Thyroid gland (tissue), 4 donors: ENCODE measurements around the gene ADAMTS20. TPM values are rescaled to one million over a fixed set of nuclear protein-coding genes. Genes with fewer than 3 reads are reported as not detected.
"Not testable (repeated sequence)": the region's sequence is repeated elsewhere in the genome, so short reads cannot be mapped to it uniquely, and the experiment has no call there.

Source experiments
- DNase-seq, 2 donors: peaks; one replicate each; pipeline ENCODE4 v3.0.0-alpha.2; 2019
- H3K27ac ChIP-seq, 3 donors: fragments of 200-600 bp; sonication (generic); 1 replicate in 2 of 3; 2 replicates in 1 of 3; pipeline ENCODE4 v1.5.1; 2016 to 2019; ENCODE audit warnings: mild to moderate bottlenecking in 1 of 3, moderate library complexity in 1 of 3
- H3K27me3 ChIP-seq: fragments of 200-600 bp; sonication (generic); one replicate; pipeline ENCODE4 v1.5.1; 2019
- H3K36me3 ChIP-seq, 2 donors: fragments of 200-600 bp; sonication (generic); one replicate each; pipeline ENCODE4 v1.5.1; 2016 to 2019
- H3K4me1 ChIP-seq, 2 donors: fragments of 200-600 bp; sonication (generic); one replicate each; pipeline ENCODE4 v1.5.1; 2017 to 2019
- H3K4me3 ChIP-seq, 3 donors: fragments of 200-600 bp; sonication (generic); replicated peaks in 1 of 3; 1 replicate in 2 of 3; 2 replicates in 1 of 3; pipeline ENCODE4 v1.5.1; 2016; ENCODE audit warnings: mild to moderate bottlenecking in 1 of 3
- H3K9me3 ChIP-seq: fragments of 200-600 bp; sonication (generic); one replicate; pipeline ENCODE4 v1.5.1; 2017
- POLR2A ChIP-seq, 2 donors: fragments of 450-650 bp; IDR thresholded peaks; one replicate each; pipeline ENCODE4 v1.6.1; 2017; ENCODE audit warnings: antibody characterized with exemption in 2 of 2, mild to moderate bottlenecking in 2 of 2, moderate library complexity in 1 of 2
- WGBS, 2 donors: methylation state at CpG; one replicate each; pipeline ENCODE4 v1.1.5; 2017; 5-methylcytosine and 5-hydroxymethylcytosine counted together
- intact Hi-C: fragments of 100-400 bp; cut with DNase I; formaldehyde crosslinking; loops from one replicate; pipeline ENCODE4 v1.15.1; 2023
- total RNA-seq, 4 donors: library from RNA; depleted of rRNA; stranded (reverse); fragments of >200 nt; gene quantifications; one replicate each; pipeline ENCODE4 v1.2.3, GENCODE V29; 2016
- TF ChIP-seq, protein P1 (sequence below), 6 experiments: fragments of 200-600 bp in 3 of 6; fragments of 450-650 bp in 3 of 6; sonication (generic) in 3 of 6; IDR thresholded peaks; one replicate each; pipeline ENCODE4 v1.5.1; 2016 to 2019; ENCODE audit warnings: antibody characterized with exemption in 6 of 6, mild to moderate bottlenecking in 2 of 6, inconsistent platforms in 1 of 6, moderate library complexity in 1 of 6

Gene ADAMTS20
- total RNA-seq, 4 donors from 2014 or later = 0.11 TPM; not detected in 3

DNA sequence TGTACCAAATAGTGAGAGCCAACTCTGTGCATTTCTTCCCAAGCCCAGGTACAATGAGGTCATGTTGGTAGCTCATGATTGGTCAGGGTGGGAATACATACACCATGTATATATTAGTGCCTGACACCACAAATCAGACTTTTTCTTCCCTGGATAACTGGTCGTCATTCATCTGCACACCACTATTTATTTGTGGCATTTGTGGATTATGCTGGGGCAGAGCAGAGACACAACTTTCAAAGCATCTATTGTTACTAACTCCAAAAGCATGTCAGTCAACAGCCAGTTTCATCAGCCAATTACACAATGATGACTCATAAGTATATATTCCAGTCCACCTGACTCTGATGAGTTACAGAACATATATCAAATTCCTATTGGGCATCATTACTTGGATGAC is 181.7 kb downstream of the ADAMTS20 start:
- intact Hi-C loops = no loop called here
- Histone ChIP-seq H3K9me3 (no peaks in the 10 kb centered on the region), H3K4me1 (no peaks in the 10 kb centered on the region), H3K4me3 (no peak overlapping the region), H3K27ac (no peak overlapping the region), H3K27me3 (no peaks in the 10 kb centered on the region), H3K36me3 (no peaks in the 10 kb centered on the region)
- no peak for DNase-seq
- 95 to 96% methylated on average over 1 of the region's 1 CpG for WGBS, 2 donors
- TF ChIP-seq POLR2A (IDR thresholded peaks at IDR 0.05) = no peak
- TF ChIP-seq, protein P1, sequence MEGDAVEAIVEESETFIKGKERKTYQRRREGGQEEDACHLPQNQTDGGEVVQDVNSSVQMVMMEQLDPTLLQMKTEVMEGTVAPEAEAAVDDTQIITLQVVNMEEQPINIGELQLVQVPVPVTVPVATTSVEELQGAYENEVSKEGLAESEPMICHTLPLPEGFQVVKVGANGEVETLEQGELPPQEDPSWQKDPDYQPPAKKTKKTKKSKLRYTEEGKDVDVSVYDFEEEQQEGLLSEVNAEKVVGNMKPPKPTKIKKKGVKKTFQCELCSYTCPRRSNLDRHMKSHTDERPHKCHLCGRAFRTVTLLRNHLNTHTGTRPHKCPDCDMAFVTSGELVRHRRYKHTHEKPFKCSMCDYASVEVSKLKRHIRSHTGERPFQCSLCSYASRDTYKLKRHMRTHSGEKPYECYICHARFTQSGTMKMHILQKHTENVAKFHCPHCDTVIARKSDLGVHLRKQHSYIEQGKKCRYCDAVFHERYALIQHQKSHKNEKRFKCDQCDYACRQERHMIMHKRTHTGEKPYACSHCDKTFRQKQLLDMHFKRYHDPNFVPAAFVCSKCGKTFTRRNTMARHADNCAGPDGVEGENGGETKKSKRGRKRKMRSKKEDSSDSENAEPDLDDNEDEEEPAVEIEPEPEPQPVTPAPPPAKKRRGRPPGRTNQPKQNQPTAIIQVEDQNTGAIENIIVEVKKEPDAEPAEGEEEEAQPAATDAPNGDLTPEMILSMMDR (IDR thresholded peaks at IDR 0.05) = no peak

DNA sequence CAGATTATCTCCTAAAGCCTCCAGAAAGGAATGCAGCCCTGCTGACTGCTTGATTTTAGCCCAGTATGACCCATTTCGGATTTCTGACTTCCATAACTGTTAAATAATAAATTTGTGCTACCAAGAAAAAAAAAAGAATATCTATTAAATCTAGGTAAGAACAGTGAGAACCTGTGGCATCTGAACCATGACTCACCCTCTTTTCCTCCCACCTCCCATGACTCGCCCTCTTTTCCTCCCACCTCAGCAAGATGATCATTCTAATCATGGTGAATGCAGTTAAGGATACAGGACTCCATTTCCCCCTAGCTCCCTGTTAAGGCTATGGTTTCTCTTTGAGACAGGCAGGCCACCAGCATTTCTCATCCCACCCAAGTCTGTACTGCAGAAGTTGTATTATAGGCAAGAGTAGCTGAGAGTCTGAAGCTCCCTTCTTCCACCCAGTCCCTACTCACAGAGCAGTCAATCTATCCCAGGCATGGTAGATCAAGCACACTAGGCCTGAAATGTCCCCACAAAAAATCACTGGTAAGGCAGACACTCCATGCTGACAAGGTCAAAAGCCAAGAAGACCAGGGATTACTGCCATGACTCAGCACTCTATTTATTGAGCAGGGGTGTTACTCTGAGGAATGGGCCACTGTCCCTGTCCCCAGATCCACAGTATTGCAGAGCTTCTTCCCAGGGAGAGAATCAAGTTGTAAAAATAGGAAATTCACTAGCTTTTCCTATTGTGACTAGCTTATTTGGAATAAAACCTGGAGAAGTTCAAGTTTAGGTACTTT is 188.9 kb downstream of the ADAMTS20 start:
- TF ChIP-seq POLR2A (IDR thresholded peaks at IDR 0.05) = no peak
- TF ChIP-seq, protein P1 (IDR thresholded peaks at IDR 0.05) = no peak
- WGBS, 2 donors = 74 to 76% methylated on average over 2 of the region's 2 CpGs
- intact Hi-C loops = no loop called here
- no peaks in the 10 kb centered on the region for H3K27me3 ChIP-seq
- H3K9me3 ChIP-seq = no peaks in the 10 kb centered on the region
- H3K36me3 ChIP-seq = no peaks in the 10 kb centered on the region
- no peaks in the 10 kb centered on the region for H3K4me1 ChIP-seq
- DNase-seq = no peak
- H3K27ac ChIP-seq = no peak overlapping the region
- no peak overlapping the region for H3K4me3 ChIP-seq

DNA sequence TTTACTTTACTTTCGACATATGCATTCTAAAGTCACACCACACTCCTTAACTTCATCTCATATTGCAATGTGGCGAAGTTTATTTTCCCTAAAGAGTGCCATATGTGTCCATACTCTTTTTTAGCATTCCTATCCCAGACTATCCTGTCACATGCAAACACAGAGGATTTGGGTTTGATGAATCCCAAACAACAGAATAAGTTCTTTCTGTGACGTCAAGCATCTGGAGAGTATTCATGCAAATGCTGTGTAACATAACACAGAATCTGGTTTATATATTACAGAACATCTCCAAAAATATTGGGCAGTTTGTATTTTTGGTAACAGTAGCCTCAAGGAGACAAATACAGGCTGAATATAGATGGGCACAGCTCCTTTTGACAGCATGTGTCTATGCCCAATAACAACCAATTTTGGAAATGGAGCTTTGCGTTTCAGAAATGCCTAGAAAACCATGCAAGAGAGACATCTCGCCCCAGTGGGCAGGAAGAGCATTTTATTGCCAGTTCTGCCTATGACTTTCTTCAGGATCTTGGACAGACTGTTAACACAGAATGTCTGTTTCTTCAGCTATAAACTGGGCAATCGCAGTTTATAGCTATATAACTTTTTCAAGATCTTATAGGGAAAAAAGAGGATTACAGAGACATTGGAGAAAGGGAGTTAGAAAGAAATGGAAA is 190.8 kb downstream of the ADAMTS20 start:
- WGBS, 2 donors = 78 to 82% methylated on average over 6 of the region's 6 CpGs

DNA sequence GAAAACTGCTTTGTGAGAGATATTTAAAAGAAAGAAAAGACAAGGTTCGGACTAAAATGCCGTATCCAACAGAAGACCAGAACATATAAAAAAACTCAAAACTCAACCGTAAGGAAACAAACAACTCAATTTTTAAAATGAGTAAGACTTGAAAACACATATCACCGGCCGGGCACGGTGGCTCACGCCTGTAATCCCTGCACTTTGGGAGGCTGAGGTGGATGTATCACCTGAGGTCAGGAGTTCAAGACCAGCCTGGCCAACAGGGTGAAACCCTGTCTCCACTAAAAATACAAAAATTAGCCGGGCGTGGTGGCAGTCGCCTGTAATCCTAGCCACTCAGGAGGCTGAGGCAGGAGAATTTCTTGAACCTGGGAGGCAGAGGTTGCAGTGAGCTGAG is 192.0 kb downstream of the ADAMTS20 start:
- DNase-seq, intact Hi-C loops, H3K4me1 ChIP-seq, H3K36me3 ChIP-seq, H3K9me3 ChIP-seq, H3K27me3 ChIP-seq, H3K4me3 ChIP-seq, H3K27ac ChIP-seq: not testable (repeated sequence)
- WGBS, 2 donors = 92 to 93% methylated on average over 10 of the region's 10 CpGs

More for the DNA sequence above, 190.8 kb downstream of the ADAMTS20 start:
- Histone ChIP-seq H3K4me1 (no peaks in the 10 kb centered on the region), H3K36me3 (no peaks in the 10 kb centered on the region), H3K4me3 (no peak overlapping the region), H3K27ac (no peak overlapping the region), H3K27me3 (no peaks in the 10 kb centered on the region), H3K9me3 (no peaks in the 10 kb centered on the region)
- TF ChIP-seq, protein P1 (IDR thresholded peaks at IDR 0.05) = no peak
- TF ChIP-seq POLR2A (IDR thresholded peaks at IDR 0.05) = no peak
- no peak for DNase-seq
- intact Hi-C loops = no loop called here

DNA sequence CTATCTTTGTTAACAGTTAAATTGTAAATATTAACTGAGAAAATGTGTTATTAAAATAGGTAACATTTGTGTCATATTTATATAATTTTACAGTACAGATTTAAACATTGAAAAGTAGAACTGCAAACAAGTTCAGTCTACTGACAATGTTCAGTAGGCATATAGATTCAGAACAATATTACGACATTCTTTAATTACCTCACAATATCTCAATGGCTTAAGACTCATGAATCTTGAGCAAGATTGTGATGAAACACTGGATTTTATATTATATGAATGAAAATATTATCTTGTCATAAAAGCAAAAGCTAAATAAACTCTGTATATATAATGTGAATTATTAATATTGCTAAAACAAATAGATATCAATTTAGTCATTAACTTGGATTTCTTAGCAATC is 194.9 kb downstream of the ADAMTS20 start:
- no peak overlapping the region for H3K4me3 ChIP-seq
- no peaks in the 10 kb centered on the region for H3K27me3 ChIP-seq
- DNase-seq = no peak
- H3K9me3 ChIP-seq = no peaks in the 10 kb centered on the region
- H3K27ac ChIP-seq = no peak overlapping the region
- no peaks in the 10 kb centered on the region for H3K36me3 ChIP-seq
- no peaks in the 10 kb centered on the region for H3K4me1 ChIP-seq
- intact Hi-C loops = no loop called here
- 97 to 99% methylated on average over 1 of the region's 1 CpG for WGBS, 2 donors
- TF ChIP-seq, protein P1 (IDR thresholded peaks at IDR 0.05) = no peak
- no peak for TF ChIP-seq POLR2A (IDR thresholded peaks at IDR 0.05)
